H1 (cell line): ENCODE measurements around the gene PPP1R12A. TPM values are rescaled to one million over a fixed set of nuclear protein-coding genes. Genes with fewer than 3 reads are reported as not detected.

Experiments
- CTCF ChIA-PET: fragments of 300-600 bp; sonication (Branson Sonifier 250); formaldehyde crosslinking; loops from one replicate; lab custom pipeline; 2021; ENCODE audit not compliant: partially characterized antibody; lab: Charles Lee
- POLR2A ChIA-PET: fragments of 300-600 bp; sonication (Branson Sonifier 250); formaldehyde crosslinking; loops from one replicate; lab custom pipeline; 2021; ENCODE audit warnings: inconsistent platforms; ENCODE audit not compliant: partially characterized antibody; lab: Charles Lee
- DNase-seq, 2 experiments: peaks; one replicate each; pipeline versions ENCODE4 v3.0.0 to v3.0.0-alpha.2; 2010 to 2022; ENCODE audit warnings: low spot score in 2 of 2, low read depth in 1 of 2, mixed read lengths in 1 of 2
- FAIRE-seq: peaks from 2 replicates; lab custom pipeline; 2011; peaks lifted over from hg19 to GRCh38; lab: Jason Lieb, UNC
- H2AFZ ChIP-seq: 2 replicates; pipeline ENCODE4 v1.8.1; 2012; ENCODE audit warnings: low read length, inconsistent platforms
- H2AK5ac ChIP-seq: 2 replicates; pipeline ENCODE4 v1.6.1; 2013; ENCODE audit warnings: low read depth, low read length
- H2BK120ac ChIP-seq: replicated peaks from 2 replicates; pipeline ENCODE3; 2013; ENCODE audit warnings: low read depth, low read length, inconsistent platforms
- H2BK12ac ChIP-seq: 2 replicates; pipeline ENCODE4 v1.6.1; 2013; ENCODE audit warnings: low read depth, low read length
- H2BK15ac ChIP-seq: 2 replicates; pipeline ENCODE4 v1.6.1; 2013; ENCODE audit warnings: low read length
- H2BK20ac ChIP-seq: 2 replicates; pipeline ENCODE4 v1.6.1; 2013; ENCODE audit warnings: low read length
- H2BK5ac ChIP-seq: 2 replicates; pipeline ENCODE4 v1.6.1; 2013; ENCODE audit warnings: low read depth, low read length
- H3K14ac ChIP-seq: 2 replicates; pipeline ENCODE4 v1.6.1; 2013; ENCODE audit warnings: inconsistent platforms; ENCODE audit not compliant: insufficient read length
- H3K18ac ChIP-seq: 2 replicates; pipeline ENCODE4 v1.6.1; 2013; ENCODE audit warnings: low read length; ENCODE audit errors: extremely low read depth
- H3K23ac ChIP-seq: 2 replicates; pipeline ENCODE4 v1.6.1; 2013; ENCODE audit warnings: inconsistent platforms; ENCODE audit not compliant: insufficient read length
- H3K23me2 ChIP-seq: 2 replicates; pipeline ENCODE4 v1.6.1; 2013; ENCODE audit warnings: low read depth, low read length
- H3K27ac ChIP-seq: 2 replicates; pipeline ENCODE4 v1.6.1; 2011; ENCODE audit warnings: low read depth, low read length, inconsistent platforms
- H3K27me3 ChIP-seq, 4 experiments: replicated peaks in 1 of 4; 1 replicate in 1 of 4; 2 replicates in 3 of 4; pipeline versions ENCODE4 v1.6.1 to v1.8.1; 2011 to 2013; ENCODE audit warnings: low read length in 3 of 4, mild to moderate bottlenecking in 3 of 4, inconsistent platforms in 2 of 4, mixed read lengths in 2 of 4, moderate library complexity in 1 of 4; ENCODE audit not compliant: control insufficient read depth in 3 of 4, insufficient read depth in 3 of 4; ENCODE audit errors: extremely low read depth in 1 of 4
- H3K36me3 ChIP-seq, 4 experiments: 2 replicates each; pipeline versions ENCODE4 v1.6.1 to v1.8.1; 2011 to 2013; ENCODE audit warnings: mild to moderate bottlenecking in 4 of 4, low read length in 3 of 4, moderate library complexity in 2 of 4, control low read depth in 1 of 4, inconsistent platforms in 1 of 4; ENCODE audit not compliant: insufficient read depth in 4 of 4, control insufficient read depth in 2 of 4
- H3K4ac ChIP-seq: replicated peaks from 2 replicates; pipeline ENCODE3; 2013; ENCODE audit warnings: low read length, low read depth, mixed read lengths, inconsistent platforms; ENCODE audit not compliant: insufficient read length
- H3K4me1 ChIP-seq, 4 experiments: replicated peaks in 1 of 4; 1 replicate in 1 of 4; 2 replicates in 3 of 4; pipeline versions ENCODE4 v1.6.1 to v1.8.1; 2011 to 2013; ENCODE audit warnings: low read length in 3 of 4, inconsistent platforms in 2 of 4, mixed read lengths in 1 of 4; ENCODE audit not compliant: insufficient read depth in 4 of 4, control insufficient read depth in 3 of 4
- H3K4me2 ChIP-seq, 2 experiments: 2 replicates each; pipeline versions ENCODE4 v1.6.1 to v1.8.1; 2011 to 2013; ENCODE audit warnings: low read depth in 2 of 2, low read length in 2 of 2, control low read depth in 1 of 2, inconsistent platforms in 1 of 2, mild to moderate bottlenecking in 1 of 2; ENCODE audit not compliant: insufficient read depth in 1 of 2
- H3K4me3 ChIP-seq, 4 experiments: fragments of 200-600, 300-600 bp in 1 of 4; sonication (generic), shearing (Covaris generic), sonication (Bioruptor Twin) in 1 of 4; 2 replicates each; pipeline versions ENCODE4 v1.5.1 to v1.8.1; 2011 to 2016; ENCODE audit warnings: low read length in 4 of 4, low read depth in 3 of 4, control low read depth in 2 of 4, inconsistent platforms in 2 of 4, mild to moderate bottlenecking in 2 of 4, mixed read lengths in 1 of 4, moderate library complexity in 1 of 4; ENCODE audit not compliant: insufficient read depth in 2 of 4; ENCODE audit errors: extremely low read depth in 1 of 4
- H3K56ac ChIP-seq: replicated peaks from 2 replicates; pipeline ENCODE3; 2013; ENCODE audit warnings: low read depth, mild to moderate bottlenecking, mixed read lengths, low read length, inconsistent platforms; ENCODE audit not compliant: insufficient read length
- H3K79me1 ChIP-seq: 2 replicates; pipeline ENCODE4 v1.6.1; 2013; ENCODE audit warnings: low read depth, low read length, control low read depth
- H3K79me2 ChIP-seq, 2 experiments: 2 replicates each; pipeline versions ENCODE4 v1.6.1 to v1.8.1; 2012 to 2013; ENCODE audit warnings: low read length in 2 of 2, mild to moderate bottlenecking in 2 of 2, inconsistent platforms in 1 of 2; ENCODE audit not compliant: insufficient read depth in 2 of 2, control insufficient read depth in 1 of 2
- H3K9ac ChIP-seq, 4 experiments: replicated peaks in 1 of 4; 1 replicate in 1 of 4; 2 replicates in 3 of 4; pipeline versions ENCODE4 v1.6.1 to v1.8.1; 2011 to 2013; ENCODE audit warnings: low read depth in 3 of 4, low read length in 3 of 4, control low read depth in 2 of 4, mild to moderate bottlenecking in 2 of 4, moderate library complexity in 2 of 4, inconsistent platforms in 1 of 4; ENCODE audit errors: extremely low read depth in 1 of 4
- H3K9me3 ChIP-seq, 2 experiments: 2 replicates each; pipeline versions ENCODE4 v1.6.1 to v1.8.1; 2012 to 2013; ENCODE audit warnings: mild to moderate bottlenecking in 2 of 2, moderate library complexity in 2 of 2, control low read depth in 1 of 2, inconsistent platforms in 1 of 2, low read depth in 1 of 2, low read length in 1 of 2, mixed read lengths in 1 of 2; ENCODE audit not compliant: insufficient read depth in 2 of 2
- H4K20me1 ChIP-seq, 2 experiments: replicated peaks in 1 of 2; 2 replicates each; pipeline versions ENCODE3 to v1.8.1; 2011 to 2013; ENCODE audit warnings: inconsistent platforms in 2 of 2, low read length in 2 of 2, mild to moderate bottlenecking in 1 of 2; ENCODE audit not compliant: insufficient read depth in 2 of 2, control insufficient read depth in 1 of 2
- H4K5ac ChIP-seq: 2 replicates; pipeline ENCODE4 v1.6.1; 2013; ENCODE audit warnings: low read length, low read depth, mixed read lengths, inconsistent platforms; ENCODE audit not compliant: insufficient read length
- H4K8ac ChIP-seq: 2 replicates; pipeline ENCODE4 v1.8.0; 2013; ENCODE audit warnings: mild to moderate bottlenecking, moderate library complexity, low read length, inconsistent platforms; ENCODE audit not compliant: insufficient read depth; ENCODE audit errors: extremely low read depth
- H4K91ac ChIP-seq: replicated peaks from 2 replicates; pipeline ENCODE3; 2013; ENCODE audit warnings: low read length, mixed read lengths, inconsistent platforms; ENCODE audit not compliant: insufficient read length
- EP300 ChIP-seq, 2 experiments: IDR thresholded peaks; 1 replicate in 1 of 2; 2 replicates in 1 of 2; pipeline ENCODE4 v1.6.1; 2011 to 2012; ENCODE audit warnings: low read depth in 2 of 2, low read length in 2 of 2, mild to moderate bottlenecking in 2 of 2, borderline replicate concordance in 1 of 2, inconsistent platforms in 1 of 2, moderate library complexity in 1 of 2
- RAD21 ChIP-seq, 2 experiments: IDR thresholded peaks in 1 of 2; conservative IDR thresholded peaks in 1 of 2; 2 replicates each; pipeline ENCODE4 v1.6.1; 2011; ENCODE audit warnings: low read depth in 2 of 2, low read length in 2 of 2, improper control_type of control experiment in 1 of 2, inconsistent platforms in 1 of 2, mild to moderate bottlenecking in 1 of 2, moderate library complexity in 1 of 2
- WGBS, 2 experiments: shearing (Covaris generic) in 1 of 2; methylation state at CpG; one replicate each; pipeline versions ENCODE4 v1.1.6 to v1.1.7; 2013 to 2015; ENCODE audit warnings: low lambda C conversion rate in 2 of 2, mixed read lengths in 2 of 2, inconsistent platforms in 1 of 2, low coverage in 1 of 2, missing lambda C conversion rate in 1 of 2; ENCODE audit not compliant: insufficient replicate concordance in 2 of 2, insufficient coverage in 1 of 2, insufficient read length in 1 of 2; ENCODE audit errors: extremely low coverage in 1 of 2, missing lambda C conversion rate in 1 of 2; 5-methylcytosine and 5-hydroxymethylcytosine counted together
- polyA plus RNA-seq, 7 experiments: library from polyadenylated mRNA; depleted of rRNA in 3 of 7; stranded (reverse) in 5 of 7; unstranded in 2 of 7; fragments of >200 nt in 5 of 7; fragments of 200-250 nt in 2 of 7; gene quantifications; 1 replicate in 5 of 7; 2 replicates in 1 of 7; 4 replicates in 1 of 7; pipeline versions ENCODE4 v1.2.1 to v1.2.3, GENCODE V29; 2011 to 2013; ENCODE audit warnings: missing spikeins in 2 of 7, mixed read lengths in 2 of 7
- total RNA-seq: library from RNA; stranded (reverse); fragmentation: NEBNext Ultra II Directional; extraction: Animal tissue kit (Norgen Biotek cat#: 25700); gene quantifications from 2 replicates; pipeline ENCODE4 v1.2.1, GENCODE V29; 2021
- TF ChIP-seq, protein P1 (sequence below), 3 experiments: IDR thresholded peaks; 1 replicate in 2 of 3; 2 replicates in 1 of 3; pipeline versions ENCODE4 v1.5.1 to v1.6.1; 2011; ENCODE audit warnings: low read length in 3 of 3, mild to moderate bottlenecking in 3 of 3, inconsistent platforms in 2 of 3, low read depth in 1 of 3, moderate library complexity in 1 of 3; ENCODE audit not compliant: insufficient read depth in 1 of 3; ENCODE audit errors: control extremely low read depth in 1 of 3

Gene PPP1R12A
- total and polyA plus RNA-seq, 2 of the 8 experiments (the other 6 are each of a cell fraction or from before 2014, with no cell fraction given), result 14.7 to 81.5 TPM

DNA sequence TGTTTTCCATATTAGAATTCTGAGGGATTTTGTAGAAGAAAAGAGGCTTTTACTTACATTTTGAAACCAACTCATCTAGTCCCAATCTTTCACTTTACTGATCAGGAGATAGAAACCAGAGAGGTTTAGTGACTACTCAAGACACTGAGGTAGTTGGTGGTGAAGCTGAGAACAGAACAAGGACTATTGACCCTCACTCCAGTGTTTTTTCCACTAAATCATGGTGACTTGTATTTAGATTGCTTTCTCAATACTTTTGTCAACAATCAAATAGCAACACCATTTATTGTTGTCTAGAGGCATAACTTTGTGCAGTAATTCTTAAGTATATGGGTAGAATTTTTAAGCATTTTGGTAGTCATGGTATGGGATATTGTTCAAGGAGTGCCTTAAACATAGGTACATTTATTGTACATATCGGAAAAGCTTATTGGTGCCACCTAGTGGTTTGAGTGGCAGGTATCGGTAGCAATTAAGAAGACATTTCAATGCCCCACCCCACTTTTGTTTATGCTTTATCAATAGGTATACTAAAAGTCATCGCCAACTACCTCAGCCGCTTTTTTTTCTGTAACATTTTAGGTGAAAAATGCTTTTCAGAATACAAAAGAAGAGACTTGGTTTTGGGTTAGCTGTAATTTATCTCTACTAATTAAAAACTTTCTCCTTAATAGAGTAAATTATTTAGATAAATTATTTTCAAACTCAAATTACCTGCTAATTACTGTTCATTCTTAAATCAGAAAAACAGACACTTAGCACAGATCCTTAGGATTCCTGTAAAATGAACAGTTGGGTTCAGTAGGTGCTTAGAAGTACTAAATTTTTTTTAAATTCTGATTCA is 196.8 kb downstream of the PPP1R12A start:
- 34% methylated on average over 4 of the region's 4 CpGs; no CpG with 5 or more reads in 1 of the 2 experiments for WGBS, 2 experiments

More for the DNA sequence above, 196.8 kb downstream of the PPP1R12A start:
- Histone ChIP-seq H3K56ac (no peak overlapping the region), H3K23me2 (no peaks in the 10 kb centered on the region), H3K79me2 (no peaks in the 10 kb centered on the region), H3K79me1 (no peaks in the 10 kb centered on the region), H4K20me1 (no peaks in the 10 kb centered on the region), H3K9ac (no peak overlapping the region), H2BK15ac (no peak overlapping the region), H3K4me2 (no peak overlapping the region), H3K36me3 (no peaks in the 10 kb centered on the region), H2BK5ac (no peak overlapping the region), H3K27me3 (no peaks in the 10 kb centered on the region), H4K5ac (peak overlapping the region; percentile 44), H2BK12ac (no peak overlapping the region), H3K18ac (no peak overlapping the region), H4K8ac (no peak overlapping the region), H2AFZ (no peak overlapping the region), H2BK20ac (no peak overlapping the region; the same call in 1 of the 2 replicates), H4K91ac (no peak overlapping the region), H3K27ac (no peak overlapping the region), H3K4me1 (no peaks in the 10 kb centered on the region), H2BK120ac (no peak overlapping the region), H3K9me3 (no peaks in the 10 kb centered on the region), H3K4ac (no peak overlapping the region), H2AK5ac (no peak overlapping the region), H3K4me3 (no peak overlapping the region), H3K23ac (no peak overlapping the region), H3K14ac (no peak overlapping the region)
- TF ChIP-seq RAD21 (IDR thresholded peaks at IDR 0.05 in 1 of 2, conservative IDR thresholded peaks at IDR 0.05 in 1 of 2; ENCODE audit: low read depth in 2 of 2, low read length in 2 of 2) (peak; percentile 75), EP300 (IDR thresholded peaks at IDR 0.05; ENCODE audit: borderline replicate concordance in 1 of 2, low read depth in 2 of 2, low read length in 2 of 2) (no peak)
- TF ChIP-seq, protein P1, sequence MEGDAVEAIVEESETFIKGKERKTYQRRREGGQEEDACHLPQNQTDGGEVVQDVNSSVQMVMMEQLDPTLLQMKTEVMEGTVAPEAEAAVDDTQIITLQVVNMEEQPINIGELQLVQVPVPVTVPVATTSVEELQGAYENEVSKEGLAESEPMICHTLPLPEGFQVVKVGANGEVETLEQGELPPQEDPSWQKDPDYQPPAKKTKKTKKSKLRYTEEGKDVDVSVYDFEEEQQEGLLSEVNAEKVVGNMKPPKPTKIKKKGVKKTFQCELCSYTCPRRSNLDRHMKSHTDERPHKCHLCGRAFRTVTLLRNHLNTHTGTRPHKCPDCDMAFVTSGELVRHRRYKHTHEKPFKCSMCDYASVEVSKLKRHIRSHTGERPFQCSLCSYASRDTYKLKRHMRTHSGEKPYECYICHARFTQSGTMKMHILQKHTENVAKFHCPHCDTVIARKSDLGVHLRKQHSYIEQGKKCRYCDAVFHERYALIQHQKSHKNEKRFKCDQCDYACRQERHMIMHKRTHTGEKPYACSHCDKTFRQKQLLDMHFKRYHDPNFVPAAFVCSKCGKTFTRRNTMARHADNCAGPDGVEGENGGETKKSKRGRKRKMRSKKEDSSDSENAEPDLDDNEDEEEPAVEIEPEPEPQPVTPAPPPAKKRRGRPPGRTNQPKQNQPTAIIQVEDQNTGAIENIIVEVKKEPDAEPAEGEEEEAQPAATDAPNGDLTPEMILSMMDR (IDR thresholded peaks at IDR 0.05; ENCODE audit: control extremely low read depth in 1 of 3, insufficient read depth in 1 of 3, low read depth in 1 of 3, low read length in 3 of 3), result peak in 2 of 3 experiments; percentile 46 to 63; a peak in 2 of 4 replicates
- ChIA-PET CTCF (interaction anchor here (0.6 to 1.7 kb wide), 15 partner anchors 11 to 316 kb away, joined by 3 to 6 read pairs (median 4); partner anchors contain the start of gene PAWR), POLR2A (interaction anchor here (1.3 kb wide), 1 partner anchor 49 kb away, joined by 3 read pairs; no protein-coding TSS in a partner anchor)
- FAIRE-seq (peak; percentile 78), DNase-seq (no peak)
